ENCODE results near the gene ARG2.
A peak's percentile ranks its signal among the peaks of the same experiment; 100 is the strongest.

The ARG2 gene

DNA sequence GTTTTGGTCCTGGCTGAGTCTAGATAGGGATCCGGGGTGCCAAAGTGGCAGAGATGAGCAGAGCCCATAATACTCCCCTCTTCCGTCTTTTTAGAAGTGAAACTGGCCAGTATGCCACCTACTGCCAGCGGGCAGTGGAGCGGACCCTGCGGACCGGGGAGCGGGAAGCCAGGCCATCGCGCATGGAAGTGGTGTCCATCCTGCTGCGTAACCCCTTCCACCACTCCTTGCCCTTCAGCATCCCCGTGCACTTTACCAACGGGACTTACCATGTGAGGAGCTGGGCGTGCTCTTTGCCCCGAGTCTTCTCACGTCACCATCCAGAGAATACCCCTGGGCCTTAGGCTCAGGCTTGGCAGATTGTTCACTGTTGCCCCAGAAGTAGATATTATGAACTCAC lies 40.7 kb upstream of the ARG2 start:
- no peak overlapping the region for H3K4me3 ChIP-seq
- H3K27ac ChIP-seq: no peak overlapping the region
- no peak for TF ChIP-seq CTCF (IDR thresholded peaks at IDR 0.05)
- no peak for DNase-seq (ENCODE audit: low spot score)

- DNase-seq (ENCODE audit: low spot score): no peak
- Histone ChIP-seq H3K4me3 (no peak overlapping the region), H3K27ac (no peak overlapping the region)
- no peak for TF ChIP-seq CTCF (IDR thresholded peaks at IDR 0.05)
These were observed 40.1 kb upstream of the ARG2 start for GRCh38 chr14:67579636-67580035.

- no peak for DNase-seq (ENCODE audit: low spot score)
- TF ChIP-seq CTCF (IDR thresholded peaks at IDR 0.05): no peak
- H3K4me3 ChIP-seq: no peak overlapping the region
- no peak overlapping the region for H3K27ac ChIP-seq
These were observed 39.2 kb upstream of the ARG2 start for GRCh38 chr14:67580336-67581171.

DNA sequence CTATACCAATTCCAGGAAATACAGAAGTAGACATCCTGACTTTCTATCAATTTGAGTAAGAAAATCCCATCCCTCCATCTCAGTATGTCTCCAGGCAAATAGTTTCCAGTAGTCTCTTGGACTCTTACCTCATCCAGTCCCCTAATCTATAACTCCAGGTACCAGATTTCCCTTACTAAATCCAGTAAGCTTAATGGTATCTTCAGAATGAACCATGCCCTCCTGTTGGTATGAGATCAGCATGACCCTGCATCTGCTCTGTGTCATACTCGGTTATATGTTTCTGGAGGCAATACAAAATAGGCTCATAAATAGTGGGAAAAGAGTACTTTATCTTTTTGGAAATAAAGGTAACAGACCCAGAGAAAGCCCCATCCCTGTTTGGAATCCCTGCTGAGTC lies 38.1 kb upstream of the ARG2 start:
- DNase-seq (ENCODE audit: low spot score): no peak
- no peak for TF ChIP-seq CTCF (IDR thresholded peaks at IDR 0.05)
- no peak overlapping the region for H3K4me3 ChIP-seq
- no peak overlapping the region for H3K27ac ChIP-seq

DNA sequence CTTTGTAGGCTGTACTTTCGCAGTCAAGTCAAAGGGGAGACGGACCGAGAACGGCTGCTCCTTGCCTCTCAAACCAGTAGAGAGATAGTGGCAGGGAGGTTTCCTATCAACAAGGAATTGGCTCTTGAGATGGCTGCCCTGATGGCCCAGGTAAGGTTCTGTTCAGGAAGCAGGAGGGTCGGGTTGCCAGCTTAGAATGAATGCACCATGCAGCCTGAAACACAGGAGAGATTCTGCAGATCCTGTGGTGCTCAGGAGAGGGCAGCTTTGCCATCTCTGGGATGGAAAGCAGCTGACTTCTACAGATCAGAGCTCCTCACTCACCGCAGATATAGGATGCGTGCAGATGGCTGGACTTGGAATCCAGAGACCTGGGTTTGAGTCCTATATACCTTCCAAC lies 37.7 kb upstream of the ARG2 start:
- Histone ChIP-seq H3K27ac (no peak overlapping the region), H3K4me3 (no peak overlapping the region)
- TF ChIP-seq CTCF (IDR thresholded peaks at IDR 0.05): no peak
- no peak for DNase-seq (ENCODE audit: low spot score)

DNA sequence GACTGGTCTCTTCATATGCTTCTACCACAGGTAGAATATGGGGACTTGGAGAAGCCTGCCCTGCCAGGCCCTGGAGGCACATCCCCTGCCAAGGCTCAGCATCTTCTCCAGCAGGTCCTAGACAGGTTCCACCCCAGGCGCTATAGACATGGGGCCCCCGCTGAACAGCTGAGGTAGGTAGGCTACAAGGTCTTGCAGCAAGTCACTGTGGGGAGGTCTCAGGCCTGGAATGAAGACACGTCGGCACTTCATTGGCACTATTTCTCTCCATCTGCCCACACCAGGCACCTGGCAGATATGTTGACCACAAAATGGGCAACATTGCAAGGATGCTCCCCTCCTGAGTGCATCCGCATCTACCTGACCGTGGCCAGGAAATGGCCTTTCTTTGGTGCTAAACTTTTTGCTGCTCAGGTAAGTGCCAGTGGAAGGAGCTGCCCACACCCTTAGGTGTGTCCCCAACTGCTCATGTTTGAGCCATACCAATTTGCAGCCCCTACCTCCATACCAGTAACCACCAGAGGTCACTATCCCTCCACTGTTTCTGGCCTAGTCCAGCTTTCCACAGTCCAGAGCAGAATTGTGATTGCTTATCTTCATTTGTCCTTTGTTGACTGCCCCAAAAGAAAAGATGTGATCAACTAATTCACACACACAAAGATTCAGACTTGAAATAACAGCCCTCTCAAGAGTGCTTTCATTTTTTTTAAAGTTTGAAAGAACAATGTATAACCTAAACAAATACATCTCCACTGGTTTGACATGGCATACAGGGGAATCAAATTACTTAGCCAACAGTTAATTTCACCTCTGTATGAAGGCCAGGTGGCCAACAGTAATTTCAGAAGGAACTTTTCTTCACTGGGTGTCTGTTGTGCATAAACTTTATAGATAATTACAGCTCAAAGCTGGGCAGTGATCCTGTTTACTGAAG lies 35.7 kb upstream of the ARG2 start:
- peak; percentile 28 for TF ChIP-seq CTCF (IDR thresholded peaks at IDR 0.05)
- no peak overlapping the region for H3K27ac ChIP-seq
- H3K4me3 ChIP-seq: no peak overlapping the region
- no peak for DNase-seq (ENCODE audit: low spot score)

All from coronary artery (tissue), 2 donors.